ENCODE measurements around the gene SPG21. TPM values are rescaled to one million over a fixed set of nuclear protein-coding genes. Genes with fewer than 3 reads are reported as not detected.

Gene SPG21
- total RNA-seq, 1 donor from 2014 or later, result 35.7 TPM

Other genes with a start within 250 kb of the SPG21 start
- gene RBPMS2, start 214.3 kb downstream of the SPG21 start, total RNA-seq, result 7.5 TPM
- 0.93 TPM for gene PIF1, start 164.3 kb downstream of the SPG21 start, total RNA-seq
- gene PLEKHO2, start 148.0 kb downstream of the SPG21 start, total RNA-seq, result 4.3 TPM
- 0.38 TPM for gene ANKDD1A, start 78.0 kb downstream of the SPG21 start, total RNA-seq
- 9.9 TPM for gene MTFMT, start 39.7 kb upstream of the SPG21 start, total RNA-seq
- gene SLC51B, start 55.5 kb upstream of the SPG21 start, total RNA-seq, result 0.75 TPM
- 0.15 TPM for gene RASL12, start 78.1 kb upstream of the SPG21 start, total RNA-seq
- gene KBTBD13, start 86.8 kb upstream of the SPG21 start, total RNA-seq, result not detected
- gene UBAP1L, start 125.3 kb upstream of the SPG21 start, total RNA-seq, result 5.5 TPM
- 9.7 TPM for gene PDCD7, start 143.9 kb upstream of the SPG21 start, total RNA-seq
- 76.2 TPM for gene CLPX, start 195.4 kb upstream of the SPG21 start, total RNA-seq
- 1.3 TPM for gene CILP, start 221.6 kb upstream of the SPG21 start, total RNA-seq